Choroid plexus epithelial cell (primary cell): Measurements from ENCODE around the gene HSD17B11.
"Not testable (repeated sequence)": the region's sequence is repeated elsewhere in the genome, so short reads cannot be mapped to it uniquely, and the experiment has no call there.

ENCODE experiments used
- DNase-seq: peaks from one replicate; pipeline ENCODE4 v3.0.0-alpha.2; 2010; ENCODE audit warnings: low read depth
- H3K4me3 ChIP-seq: 2 replicates; pipeline ENCODE4 v1.5.1; 2011; ENCODE audit warnings: low read depth, mild to moderate bottlenecking, control low read depth, low read length, moderate library complexity
- CTCF ChIP-seq: conservative IDR thresholded peaks from 2 replicates; pipeline ENCODE4 v1.5.1; 2011; ENCODE audit warnings: low read depth, mild to moderate bottlenecking, control low read depth, inconsistent platforms, low read length, moderate library complexity

Gene HSD17B11

GRCh38 chr4:87354168-87355102 is 36.6 kb downstream of the HSD17B11 start:
- no peak overlapping the region for H3K4me3 ChIP-seq

DNA sequence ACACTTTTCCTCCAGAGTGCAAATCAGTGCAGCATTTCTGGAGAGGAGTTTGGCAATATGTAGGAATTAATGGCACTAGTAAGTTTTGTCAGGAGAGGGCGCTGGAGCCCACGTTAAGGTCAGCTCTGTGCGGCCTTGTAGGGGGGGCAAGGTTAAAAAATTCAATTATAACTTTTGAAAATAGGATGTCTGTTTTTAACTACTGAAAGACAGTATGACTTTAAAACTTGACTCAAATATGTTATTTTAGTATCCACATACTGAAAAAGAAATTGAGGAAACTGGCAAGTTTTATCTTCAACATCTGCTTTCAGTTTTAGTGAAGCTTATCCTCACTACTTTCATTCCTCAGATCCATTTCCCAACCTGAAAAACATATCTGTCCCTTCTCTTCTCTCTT is 37.4 kb downstream of the HSD17B11 start:
- no peak overlapping the region for H3K4me3 ChIP-seq
- TF ChIP-seq CTCF, result peak; percentile 84
- peak; percentile 79 for DNase-seq

More at GRCh38 chr4:87354168-87355102, 36.6 kb downstream of the HSD17B11 start:
- DNase-seq, result peak; percentile 62
- no peak for TF ChIP-seq CTCF

DNA sequence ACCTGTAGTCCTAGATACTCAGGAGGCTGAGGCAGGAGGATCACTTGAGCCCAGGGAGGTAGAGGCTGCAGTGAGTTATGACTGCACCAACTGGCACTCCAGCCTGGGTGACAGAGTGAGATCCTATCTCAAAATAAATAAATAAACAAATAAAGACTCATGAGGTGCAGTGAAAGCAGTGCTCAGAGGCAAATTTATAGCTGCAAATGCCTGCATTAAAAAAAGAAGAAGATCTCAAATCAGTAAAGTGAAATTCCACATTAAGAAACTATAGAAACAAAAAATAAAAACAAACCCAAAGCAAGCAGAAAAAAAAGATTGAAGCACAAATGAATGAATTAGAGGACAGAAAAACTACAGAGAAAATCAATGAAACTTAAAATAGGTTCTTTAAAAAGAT is 45.8 kb downstream of the HSD17B11 start:
- H3K4me3 ChIP-seq, result no peak overlapping the region
- TF ChIP-seq CTCF, result no peak
- DNase-seq, result no peak

- TF ChIP-seq CTCF, result no peak
- DNase-seq, result no peak
- H3K4me3 ChIP-seq, result no peak overlapping the region
Observed at GRCh38 chr4:87342872-87343271, 48.1 kb downstream of the HSD17B11 start.

DNA sequence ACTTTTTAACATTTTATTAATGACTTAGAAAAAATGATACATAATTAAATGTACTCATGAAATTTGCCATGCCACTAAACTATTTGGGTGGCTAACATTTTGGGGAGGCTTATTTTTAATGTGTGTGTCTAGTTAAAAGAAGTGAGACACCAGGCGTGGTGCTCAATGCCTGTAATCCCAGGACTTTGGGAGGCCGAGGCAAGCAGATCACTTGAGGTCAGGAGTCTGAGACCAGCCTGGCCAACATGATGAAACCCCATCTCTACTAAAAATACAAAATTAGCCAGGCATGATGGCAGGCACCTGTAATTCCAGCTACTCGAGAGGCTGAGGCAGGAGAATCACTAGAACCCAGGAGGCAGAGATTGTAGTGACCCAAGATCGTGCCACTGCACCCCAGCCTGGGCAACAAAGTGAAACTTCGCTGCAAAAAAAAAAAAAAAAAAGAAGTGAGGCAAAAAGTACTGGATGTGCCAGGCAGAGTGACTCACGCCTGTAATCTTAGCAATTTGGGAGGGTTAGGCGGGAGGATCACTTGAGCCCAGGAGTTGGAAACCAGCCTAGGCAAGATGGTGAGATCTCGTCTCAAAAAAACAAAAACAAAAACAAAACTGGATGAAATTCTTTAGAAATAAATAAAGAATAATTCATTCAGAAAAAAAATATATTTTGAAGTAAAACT is 48.9 kb downstream of the HSD17B11 start:
- DNase-seq, result peak; percentile 24
- not testable (repeated sequence) for H3K4me3 ChIP-seq

DNA sequence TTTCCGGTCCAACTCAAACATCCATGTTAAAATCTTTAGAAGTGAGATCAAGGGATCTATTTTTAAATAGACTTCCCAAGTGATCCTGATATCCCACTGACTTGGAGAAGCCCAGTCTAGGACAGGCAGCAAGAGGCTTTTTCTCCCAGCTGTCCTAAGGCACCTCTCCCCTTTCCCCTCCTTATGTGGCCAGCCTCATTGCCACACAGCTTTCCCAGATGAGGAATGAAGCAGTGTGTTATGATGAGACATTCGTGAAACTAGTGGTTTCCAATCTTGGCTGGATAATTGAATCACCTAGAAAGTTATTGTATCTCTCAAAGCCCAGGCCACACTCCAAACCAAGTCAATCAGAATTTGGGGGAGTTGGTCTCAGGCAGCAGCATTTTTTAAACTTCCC is 51.5 kb downstream of the HSD17B11 start:
- DNase-seq, result no peak
- H3K4me3 ChIP-seq, result no peak overlapping the region
- no peak for TF ChIP-seq CTCF

DNA sequence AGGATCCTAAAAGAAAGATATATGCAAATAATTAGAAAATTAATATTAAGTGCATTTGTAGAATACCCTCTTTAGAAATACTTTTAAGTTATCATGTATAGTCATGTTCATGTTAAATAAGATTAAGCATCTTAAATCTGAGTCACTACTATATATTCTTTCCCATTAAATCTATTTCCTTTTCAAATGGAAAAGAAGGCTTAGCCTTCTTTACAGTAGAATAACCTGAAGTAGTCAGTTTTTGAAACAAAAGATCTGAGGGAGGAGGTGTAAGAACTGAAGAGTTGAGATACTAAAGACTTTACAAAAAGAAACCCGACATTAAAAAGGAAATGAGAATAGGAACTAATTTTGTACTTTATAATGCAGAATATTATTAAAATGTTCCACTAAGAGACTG is 53.6 kb downstream of the HSD17B11 start:
- H3K4me3 ChIP-seq, result no peak overlapping the region
- no peak for TF ChIP-seq CTCF
- DNase-seq, result no peak
